Measurements from ENCODE around the gene ZDHHC3.
"Not testable (repeated sequence)": the region's sequence is repeated elsewhere in the genome, so short reads cannot be mapped to it uniquely, and the experiment has no call there.

The ZDHHC3 gene

DNA sequence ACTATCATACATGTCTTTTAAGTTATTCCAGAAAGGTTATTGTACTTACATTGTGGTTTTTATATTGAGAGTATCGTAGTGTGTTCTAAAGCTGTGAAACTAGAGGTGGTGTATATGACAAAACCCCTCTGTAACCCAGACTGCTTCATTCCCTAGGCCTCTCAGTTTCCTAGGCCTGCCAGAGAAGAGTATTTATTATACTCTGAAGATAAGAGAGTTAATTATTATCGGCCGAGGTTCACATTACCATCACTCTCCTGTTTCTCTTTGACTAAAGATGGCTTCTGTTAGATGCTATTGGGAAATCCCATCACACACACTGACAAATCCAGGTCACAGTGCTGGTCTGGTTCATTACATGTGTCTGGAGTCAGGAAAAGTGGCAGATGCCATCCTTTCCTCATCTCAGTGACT lies 20.6 kb upstream of the ZDHHC3 start:
- FAIRE-seq (no peak), DNase-seq (ENCODE audit: low spot score) (peak; percentile 26)

DNA sequence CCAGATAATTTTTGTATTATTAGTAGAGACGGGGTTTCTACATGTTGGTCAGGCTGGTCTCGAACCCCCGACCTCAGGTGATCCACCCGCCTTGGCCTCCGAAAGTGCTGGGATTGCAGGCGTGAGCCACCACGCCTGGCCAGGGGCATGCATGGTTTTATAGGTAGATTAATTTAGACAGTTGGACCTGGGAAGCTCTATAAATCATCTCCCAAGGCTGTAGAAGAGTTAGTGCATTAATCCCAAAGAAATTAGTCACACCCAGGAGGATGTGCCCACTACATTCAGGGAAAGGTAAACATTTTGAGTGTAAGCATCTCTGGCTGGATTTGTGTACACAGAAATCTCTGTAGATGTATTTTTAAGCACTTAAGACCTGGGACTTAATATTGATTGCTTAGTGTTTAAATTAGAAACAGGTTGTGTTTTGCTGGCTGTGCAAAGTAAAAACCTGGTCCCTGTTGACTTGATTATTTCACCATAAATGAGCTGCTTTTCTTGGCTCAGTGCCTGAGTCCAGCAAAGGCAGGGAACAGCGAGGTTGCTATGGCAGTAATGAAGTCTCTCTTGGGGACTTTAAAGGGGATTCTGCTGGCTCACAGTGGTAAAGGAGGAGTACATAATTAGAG lies 19.3 kb upstream of the ZDHHC3 start:
- DNase-seq (ENCODE audit: low spot score): no peak
- FAIRE-seq: no peak

- peak; percentile 11 for DNase-seq (ENCODE audit: low spot score)
- FAIRE-seq: no peak
Measured at GRCh38 chr3:44993471-44994205, 17.7 kb upstream of the ZDHHC3 start.

GRCh38 chr3:44992555-44993470 lies 16.8 kb upstream of the ZDHHC3 start:
- DNase-seq (ENCODE audit: low spot score): no peak
- no peak for FAIRE-seq

DNA sequence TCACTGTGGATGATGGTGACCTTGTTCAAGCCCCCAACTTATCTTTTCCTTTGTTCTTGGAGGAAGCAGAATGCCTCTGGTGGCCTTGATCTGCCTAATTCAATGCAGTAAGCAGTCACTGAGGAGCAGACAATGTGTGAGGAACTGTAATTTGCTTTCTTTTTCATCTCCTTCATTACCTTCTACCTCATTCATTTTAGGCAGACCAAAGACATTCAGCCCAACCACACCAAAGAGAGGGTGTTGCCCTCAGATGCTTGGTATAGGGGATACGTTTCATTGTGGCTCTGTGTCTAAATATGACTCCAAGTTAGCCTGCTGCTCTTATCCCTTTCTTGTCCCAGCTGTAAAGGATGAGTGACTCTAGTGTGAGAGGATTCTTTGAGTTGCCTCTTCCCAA lies 15.4 kb upstream of the ZDHHC3 start:
- no peak for FAIRE-seq
- no peak for DNase-seq (ENCODE audit: low spot score)

DNA sequence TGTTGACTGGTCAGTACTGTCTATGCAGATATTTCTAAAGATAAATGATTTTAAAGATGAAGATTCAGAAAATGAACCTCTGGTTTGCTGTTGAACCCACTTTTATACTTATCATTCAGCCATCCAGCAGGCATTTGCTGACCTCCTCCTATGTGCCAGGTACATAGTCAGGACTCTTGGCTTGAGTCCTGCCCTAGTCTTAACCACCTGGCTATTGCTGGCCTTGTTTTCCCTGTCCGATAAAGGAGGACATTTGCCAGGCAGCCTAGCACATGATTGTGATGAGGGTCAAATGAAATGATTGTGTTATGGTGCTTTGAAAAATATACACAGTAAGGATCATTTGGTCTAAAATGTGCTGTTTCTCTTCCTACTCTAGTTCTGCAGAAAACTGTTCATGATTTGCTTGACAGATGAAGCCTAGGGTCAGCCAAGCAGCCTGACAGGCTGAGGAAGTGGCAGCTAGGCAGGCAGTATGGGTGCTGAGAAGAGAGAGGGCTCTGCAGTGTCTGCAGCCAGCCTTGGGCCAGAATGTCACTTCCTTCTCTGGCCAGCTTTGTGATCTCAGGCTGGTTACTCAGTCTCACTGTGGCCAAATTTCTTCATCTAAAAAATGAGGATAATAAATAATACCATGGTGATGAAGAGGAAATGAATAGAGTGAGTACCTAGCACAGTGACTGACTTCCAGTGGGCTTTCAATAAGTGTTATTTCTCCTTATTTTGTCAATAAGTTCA lies 13.8 kb upstream of the ZDHHC3 start:
- no peak for DNase-seq (ENCODE audit: low spot score)
- no peak for FAIRE-seq

DNA sequence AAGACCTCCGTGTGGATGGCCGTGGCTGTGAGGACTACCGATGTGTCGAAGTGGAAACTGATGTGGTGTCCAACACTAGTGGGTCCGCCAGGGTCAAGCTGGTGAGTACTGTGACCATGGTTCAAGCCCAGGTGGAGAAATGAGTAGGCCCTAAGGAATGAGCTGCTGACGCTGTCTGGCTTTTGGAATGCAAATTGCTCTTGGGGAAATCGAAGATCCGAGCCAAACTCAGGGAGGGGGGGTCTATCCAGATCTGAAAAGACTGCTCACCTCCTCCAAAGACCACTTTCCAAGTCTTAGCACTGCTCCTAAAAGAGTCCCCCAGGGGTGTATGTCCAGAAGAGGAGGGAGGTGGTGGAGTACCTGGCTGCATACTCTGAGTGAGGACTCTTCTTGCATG lies 13.2 kb upstream of the ZDHHC3 start:
- FAIRE-seq (no peak), DNase-seq (ENCODE audit: low spot score) (no peak)

DNA sequence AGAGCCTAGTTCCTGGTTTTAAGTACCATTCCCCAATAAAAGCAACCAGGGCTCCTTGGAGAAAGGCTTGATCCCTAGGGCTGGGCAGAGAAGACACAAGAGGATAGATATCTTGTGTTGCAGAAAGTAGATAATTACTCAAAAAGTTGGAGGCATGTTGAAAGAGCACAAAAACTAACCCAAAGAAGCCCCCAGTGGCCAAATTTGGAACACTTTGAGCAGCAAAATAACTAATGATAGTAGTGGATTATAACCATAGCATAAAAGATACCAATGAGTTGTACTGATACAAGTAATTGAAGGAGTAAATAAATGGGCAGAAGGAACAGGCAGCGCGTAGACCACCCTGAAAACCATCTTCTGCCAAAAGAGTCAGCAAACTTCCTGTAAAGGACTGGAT lies 12.1 kb upstream of the ZDHHC3 start:
- no peak for FAIRE-seq

DNA sequence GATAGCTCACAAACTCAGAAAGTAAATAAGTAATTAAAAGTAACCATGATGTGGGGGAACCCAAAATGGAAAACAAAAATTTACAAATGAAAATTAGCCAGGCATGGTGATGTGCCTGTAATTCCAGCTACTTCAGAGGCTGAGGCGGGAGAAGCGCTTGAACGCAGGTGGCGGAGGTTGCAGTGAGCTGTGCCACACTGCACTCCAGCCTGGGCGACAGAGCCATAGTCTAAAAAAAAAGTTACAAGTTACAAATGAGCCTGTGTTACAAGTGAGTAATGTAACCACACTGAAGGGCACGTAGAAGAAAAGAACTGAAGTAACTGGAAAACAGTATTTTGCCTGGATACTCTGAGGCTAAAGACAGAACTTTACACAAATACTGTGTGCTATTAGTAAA lies 11.4 kb upstream of the ZDHHC3 start:
- no peak for DNase-seq (ENCODE audit: low spot score)
- no peak for FAIRE-seq

More for the DNA sequence above, 12.1 kb upstream of the ZDHHC3 start:
- no peak for DNase-seq (ENCODE audit: low spot score)

DNA sequence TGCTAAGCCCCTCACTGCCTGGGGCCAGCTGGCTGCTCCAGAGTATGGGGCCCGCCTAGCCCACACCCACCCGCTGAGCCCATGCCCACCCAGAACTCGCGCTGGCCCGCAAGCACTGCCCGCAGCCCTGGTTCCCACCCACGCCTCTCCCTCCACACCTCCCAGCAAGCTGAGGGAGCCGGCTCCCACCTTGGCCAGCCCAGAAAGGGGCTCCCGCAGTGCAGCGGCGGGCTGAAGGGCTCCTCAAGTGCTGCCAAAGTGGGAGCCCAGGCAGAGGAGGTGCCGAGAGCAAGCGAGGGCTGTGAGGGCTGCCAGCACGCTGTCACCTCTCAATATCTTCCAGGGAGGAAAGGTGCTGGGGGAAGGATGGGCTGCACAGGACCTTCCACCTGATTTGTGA lies 10.4 kb upstream of the ZDHHC3 start:
- not testable (repeated sequence) for FAIRE-seq

DNA sequence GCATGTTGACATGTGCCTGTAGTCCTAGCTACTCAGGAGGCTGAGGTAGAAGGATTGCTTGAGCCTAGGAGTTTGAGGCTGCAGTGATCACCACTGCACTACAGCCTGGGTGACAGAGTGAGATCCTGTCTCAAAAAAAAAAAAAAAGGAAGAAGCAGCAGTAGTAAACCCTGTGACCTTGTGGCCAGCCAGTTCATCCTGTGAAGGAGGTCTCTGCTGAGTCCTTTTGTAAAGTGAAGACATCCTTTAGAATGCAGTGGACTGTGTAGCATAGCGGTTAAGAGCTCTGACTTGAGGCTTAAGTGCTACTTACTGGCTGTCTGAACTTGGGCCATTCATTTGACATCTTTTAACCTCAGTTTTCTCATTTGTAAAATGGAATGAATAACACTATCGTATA lies 8.4 kb upstream of the ZDHHC3 start:
- DNase-seq (ENCODE audit: low spot score) (no peak), FAIRE-seq (no peak)

More for the DNA sequence above, 10.4 kb upstream of the ZDHHC3 start:
- DNase-seq (ENCODE audit: low spot score): not testable (repeated sequence)

- FAIRE-seq: no peak
- no peak for DNase-seq (ENCODE audit: low spot score)
Measured at GRCh38 chr3:44983484-44983941, 7.5 kb upstream of the ZDHHC3 start.

DNA sequence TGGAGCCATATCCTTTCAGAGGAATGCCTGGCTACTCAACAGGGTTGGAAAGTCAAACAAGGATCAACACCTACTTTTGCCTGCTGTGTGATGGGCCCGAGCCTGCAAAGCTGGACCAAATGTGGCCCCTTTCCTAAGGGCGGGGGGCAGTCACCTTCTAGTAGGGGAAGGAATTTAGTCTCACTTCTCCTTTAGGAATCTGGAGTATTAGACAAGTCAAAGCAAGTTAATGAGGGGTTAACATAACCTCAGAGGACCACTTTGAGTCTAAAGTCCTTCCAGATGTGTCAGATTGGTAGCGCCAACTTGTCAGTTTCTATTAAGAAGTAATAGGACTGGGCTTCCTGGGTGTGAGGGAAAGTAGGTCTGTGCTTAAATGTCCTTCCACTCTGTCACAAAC lies 6.8 kb upstream of the ZDHHC3 start:
- no peak for DNase-seq (ENCODE audit: low spot score)
- FAIRE-seq: no peak

GRCh38 chr3:44981751-44982150 lies 5.8 kb upstream of the ZDHHC3 start:
- FAIRE-seq (no peak), DNase-seq (ENCODE audit: low spot score) (no peak)

DNA sequence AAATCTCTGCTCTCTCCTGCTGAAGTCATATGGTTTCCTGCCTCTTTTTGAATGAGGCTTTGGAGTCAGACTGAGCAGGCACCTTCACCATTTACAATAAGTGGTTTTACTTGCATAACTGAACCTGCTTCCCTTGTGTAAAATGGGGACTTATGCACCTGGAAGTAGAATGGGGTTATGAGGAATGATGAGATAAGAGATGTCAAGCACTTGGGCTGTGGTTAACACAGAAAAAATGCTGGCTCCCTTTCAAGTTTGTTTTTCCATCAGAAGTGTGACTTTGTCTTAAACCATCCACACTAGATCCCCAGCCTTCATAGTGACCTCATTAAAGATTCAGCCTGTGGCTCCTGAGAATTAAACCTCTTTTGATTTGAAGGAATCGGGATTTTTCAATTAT lies 5.2 kb upstream of the ZDHHC3 start:
- DNase-seq (ENCODE audit: low spot score) (no peak), FAIRE-seq (no peak)

GRCh38 chr3:44974416-44974815 lies 1.6 kb downstream of the ZDHHC3 start:
- no peak for FAIRE-seq
- no peak for DNase-seq (ENCODE audit: low spot score)

DNA sequence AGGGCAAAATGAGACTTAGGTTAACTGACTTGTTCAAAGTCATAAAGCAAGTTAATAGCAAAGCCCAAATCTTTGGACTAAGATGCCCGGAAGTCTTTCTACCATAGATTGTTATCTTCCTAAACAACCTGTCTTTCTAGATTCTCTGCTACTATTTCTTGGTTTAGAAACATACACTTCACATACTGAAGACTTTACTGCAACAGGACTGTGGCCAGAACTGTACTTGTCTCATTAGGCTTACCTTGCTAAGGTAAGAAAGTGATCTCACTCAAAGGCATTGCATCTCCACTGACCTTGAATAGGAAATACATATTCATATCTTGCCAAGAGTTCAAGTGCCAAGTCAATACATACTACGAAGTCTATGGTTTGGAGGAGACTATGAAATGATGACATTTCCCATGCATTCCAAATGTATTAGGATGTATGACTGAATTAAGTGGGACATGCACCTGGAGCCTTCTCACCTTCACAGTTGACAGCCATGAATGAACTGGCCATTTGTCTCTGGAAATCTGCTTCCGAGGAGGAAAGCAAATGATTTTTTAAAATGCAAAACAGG lies 5.0 kb downstream of the ZDHHC3 start:
- no peak for DNase-seq (ENCODE audit: low spot score)
- no peak for FAIRE-seq

- FAIRE-seq (no peak), DNase-seq (ENCODE audit: low spot score) (no peak)
Measured at GRCh38 chr3:44969828-44970179, 6.2 kb downstream of the ZDHHC3 start.

DNA sequence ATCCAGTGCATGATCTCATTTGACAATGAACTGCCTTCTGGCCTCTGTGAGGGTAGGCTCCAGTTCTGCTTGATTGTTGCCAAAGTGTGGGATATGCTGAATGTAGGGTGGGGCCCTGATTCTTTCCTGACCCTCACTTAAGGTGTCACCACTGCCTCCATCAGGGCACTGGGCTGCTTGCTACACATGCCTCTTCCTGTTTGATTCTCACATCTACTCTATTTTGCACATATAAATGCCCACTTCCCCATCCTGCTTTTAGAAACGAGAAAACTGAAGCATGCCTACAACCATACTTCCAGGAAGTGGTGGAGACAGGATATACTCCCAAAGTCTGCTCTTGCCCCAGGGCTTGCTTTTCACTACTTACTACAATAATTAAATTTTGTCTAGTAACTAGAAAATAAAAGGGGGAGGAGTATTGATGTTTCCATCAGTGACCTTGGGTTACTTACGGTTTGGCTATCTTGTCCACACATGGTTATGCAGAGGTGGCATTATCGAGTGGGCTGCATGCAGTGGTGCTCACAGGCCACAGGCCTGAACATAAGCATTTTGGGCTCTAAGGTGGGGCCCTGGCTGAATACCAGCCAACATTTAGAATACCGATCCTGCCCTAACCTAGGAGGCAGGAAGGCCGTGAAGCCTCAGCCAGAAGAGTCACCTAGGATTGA lies 6.7 kb downstream of the ZDHHC3 start:
- DNase-seq (ENCODE audit: low spot score) (no peak), FAIRE-seq (no peak)

GRCh38 chr3:44968447-44968858 lies 7.5 kb downstream of the ZDHHC3 start:
- DNase-seq (ENCODE audit: low spot score) (no peak), FAIRE-seq (no peak)
